Stomach (tissue), 9 donors: ENCODE results near the gene SRGN. TPM values are rescaled to one million over a fixed set of nuclear protein-coding genes. Genes with fewer than 3 reads are reported as not detected.

ENCODE experiments used
- DNase-seq, 2 donors: peaks; one replicate each; pipeline versions ENCODE4 v3.0.0 to v3.0.0-alpha.2; 2013 to 2019
- H3K27ac ChIP-seq, 5 donors: fragments of 200-600 bp in 4 of 5; sonication (generic) in 4 of 5; one replicate each; pipeline ENCODE4 v1.5.1; 2013 to 2019; ENCODE audit warnings: mild to moderate bottlenecking in 1 of 5, moderate library complexity in 1 of 5
- H3K27me3 ChIP-seq, 3 donors: fragments of 200-600 bp; sonication (generic); one replicate each; pipeline ENCODE4 v1.5.1; 2017 to 2019; ENCODE audit warnings: mixed run types in 1 of 3
- H3K36me3 ChIP-seq, 4 donors: fragments of 200-600 bp; sonication (generic); 1 replicate in 3 of 4; 2 replicates in 1 of 4; pipeline ENCODE4 v1.5.1; 2016 to 2019
- H3K4me1 ChIP-seq, 4 donors: fragments of 200-600 bp; sonication (generic); one replicate each; pipeline ENCODE4 v1.5.1; 2016 to 2019
- H3K4me3 ChIP-seq, 4 donors: fragments of 200-600 bp; sonication (generic) in 3 of 4; one replicate each; pipeline ENCODE4 v1.5.1; 2016 to 2019; ENCODE audit warnings: mild to moderate bottlenecking in 1 of 4
- H3K9me3 ChIP-seq, 4 donors: fragments of 200-600 bp; sonication (generic); one replicate each; pipeline ENCODE4 v1.5.1; 2016 to 2019
- EP300 ChIP-seq: sonication (generic); formaldehyde crosslinking; IDR thresholded peaks from one replicate; pipeline ENCODE4 v1.6.1; 2017; ENCODE audit warnings: antibody characterized with exemption
- POLR2A ChIP-seq, 4 donors: fragments of 450-650 bp; IDR thresholded peaks; one replicate each; pipeline ENCODE4 v1.6.1; 2016; ENCODE audit warnings: antibody characterized with exemption in 4 of 4, control low read depth in 2 of 4, mild to moderate bottlenecking in 1 of 4, moderate library complexity in 1 of 4
- POLR2AphosphoS5 ChIP-seq, 3 donors: sonication (generic); formaldehyde crosslinking; IDR thresholded peaks; one replicate each; pipeline ENCODE4 v1.6.1; 2016; ENCODE audit warnings: antibody characterized with exemption in 3 of 3
- WGBS, 5 donors: extraction: QIAGEN DNeasy Blood & Tissue Kit in 3 of 5; methylation state at CpG; one replicate each; pipeline versions ENCODE4 v1.1.5 to v1.1.7; 2013 to 2018; 5-methylcytosine and 5-hydroxymethylcytosine counted together
- intact Hi-C: fragments of 100-400 bp; cut with DNase I; formaldehyde crosslinking; loops from one replicate; pipeline ENCODE4 v1.15.1; 2023; ENCODE audit warnings: low total_unique reads
- polyA plus RNA-seq, 3 donors: library from polyadenylated mRNA; stranded (reverse); fragments of 200-250 nt; gene quantifications; one replicate each; pipeline ENCODE4 v1.2.3, GENCODE V29; 2013
- total RNA-seq, 5 donors: library from RNA; depleted of rRNA; stranded (reverse); fragments of >200 nt; gene quantifications; one replicate each; pipeline versions ENCODE4 v1.1.0 to v1.2.3, GENCODE V29; 2014 to 2016
- TF ChIP-seq, protein P1 (sequence below), 7 experiments: fragments of 450-650 bp in 4 of 7; fragments of 200-600 bp in 3 of 7; sonication (generic) in 3 of 7; IDR thresholded peaks; one replicate each; pipeline ENCODE4 v1.5.1; 2016 to 2019; ENCODE audit warnings: antibody characterized with exemption in 7 of 7, control low read depth in 2 of 7, mild to moderate bottlenecking in 1 of 7
- donor health status: healthy with polysubstance abuse.
- donor health status: Bipolar disorder and iron deficiency.
- donor health status: healthy.

SRGN gene
- total and polyA plus RNA-seq, 8 donors: 1.3 to 212 (median 42.9) TPM

DNA sequence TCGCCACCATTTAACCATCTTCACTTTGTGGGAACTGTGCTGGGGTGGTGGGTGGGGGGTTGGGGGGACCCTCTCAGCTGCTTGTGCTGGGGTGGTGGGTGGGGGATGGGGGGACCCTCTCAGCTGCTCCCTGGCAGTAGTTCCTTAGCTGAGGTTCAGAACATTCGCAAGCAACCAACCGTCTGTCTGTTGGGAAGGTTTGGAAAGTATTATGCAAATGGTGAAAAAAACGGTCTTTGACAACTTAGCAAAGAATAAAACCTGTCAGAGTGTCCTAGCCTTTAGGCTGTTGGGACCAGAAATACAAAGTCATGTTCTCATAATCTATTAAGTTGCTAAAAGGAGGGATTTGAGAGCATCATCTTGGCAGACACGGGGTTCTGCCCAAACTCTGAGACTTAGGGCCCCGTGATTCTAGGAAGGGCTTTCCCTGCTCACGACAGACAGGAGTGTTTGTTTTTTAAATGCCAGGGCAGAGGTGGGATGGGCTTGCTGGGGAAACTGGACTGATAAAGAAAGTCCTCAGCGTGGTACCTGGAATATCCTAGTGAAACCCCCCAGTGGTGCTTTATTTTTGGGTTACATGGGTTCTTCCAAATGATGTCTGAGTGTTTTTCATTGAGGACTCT lies 14.1 kb upstream of the SRGN start:
- Histone ChIP-seq H3K9me3 (no peaks in the 10 kb centered on the region), H3K4me1 (peaks cover 0 to 7% (median 0%) of the 10 kb centered on the region in 4 donors), H3K4me3 (no peak overlapping the region), H3K27ac (no peak overlapping the region), H3K36me3 (no peaks in the 10 kb centered on the region), H3K27me3 (no peaks in the 10 kb centered on the region)
- no peak for TF ChIP-seq POLR2A (IDR thresholded peaks at IDR 0.05)
- TF ChIP-seq, protein P1, sequence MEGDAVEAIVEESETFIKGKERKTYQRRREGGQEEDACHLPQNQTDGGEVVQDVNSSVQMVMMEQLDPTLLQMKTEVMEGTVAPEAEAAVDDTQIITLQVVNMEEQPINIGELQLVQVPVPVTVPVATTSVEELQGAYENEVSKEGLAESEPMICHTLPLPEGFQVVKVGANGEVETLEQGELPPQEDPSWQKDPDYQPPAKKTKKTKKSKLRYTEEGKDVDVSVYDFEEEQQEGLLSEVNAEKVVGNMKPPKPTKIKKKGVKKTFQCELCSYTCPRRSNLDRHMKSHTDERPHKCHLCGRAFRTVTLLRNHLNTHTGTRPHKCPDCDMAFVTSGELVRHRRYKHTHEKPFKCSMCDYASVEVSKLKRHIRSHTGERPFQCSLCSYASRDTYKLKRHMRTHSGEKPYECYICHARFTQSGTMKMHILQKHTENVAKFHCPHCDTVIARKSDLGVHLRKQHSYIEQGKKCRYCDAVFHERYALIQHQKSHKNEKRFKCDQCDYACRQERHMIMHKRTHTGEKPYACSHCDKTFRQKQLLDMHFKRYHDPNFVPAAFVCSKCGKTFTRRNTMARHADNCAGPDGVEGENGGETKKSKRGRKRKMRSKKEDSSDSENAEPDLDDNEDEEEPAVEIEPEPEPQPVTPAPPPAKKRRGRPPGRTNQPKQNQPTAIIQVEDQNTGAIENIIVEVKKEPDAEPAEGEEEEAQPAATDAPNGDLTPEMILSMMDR (IDR thresholded peaks at IDR 0.05): no peak
- no peak for TF ChIP-seq POLR2AphosphoS5 (IDR thresholded peaks at IDR 0.05)
- TF ChIP-seq EP300: no peak
- intact Hi-C loops: no loop called here
- 54 to 66% (median 56%) methylated on average over 8 of the region's 8 CpGs for WGBS, 5 donors
- DNase-seq: no peak

GRCh38 chr10:69074532-69074931 lies 13.4 kb upstream of the SRGN start:
- no peaks in the 10 kb centered on the region for H3K36me3 ChIP-seq
- no peak overlapping the region for H3K4me3 ChIP-seq
- H3K4me1 ChIP-seq: peaks cover 0 to 7% (median 0%) of the 10 kb centered on the region in 4 donors
- intact Hi-C loops: no loop called here
- no peak overlapping the region for H3K27ac ChIP-seq
- no peaks in the 10 kb centered on the region for H3K27me3 ChIP-seq
- WGBS, 5 donors: 87 to 94% (median 91%) methylated on average over 4 of the region's 4 CpGs
- H3K9me3 ChIP-seq: no peaks in the 10 kb centered on the region
- no peak for DNase-seq
- no peak for TF ChIP-seq EP300
- TF ChIP-seq POLR2AphosphoS5 (IDR thresholded peaks at IDR 0.05): no peak
- TF ChIP-seq, protein P1 (IDR thresholded peaks at IDR 0.05): no peak
- TF ChIP-seq POLR2A (IDR thresholded peaks at IDR 0.05): no peak

- no peak for DNase-seq
- Histone ChIP-seq H3K9me3 (no peaks in the 10 kb centered on the region), H3K36me3 (no peaks in the 10 kb centered on the region), H3K4me3 (no peak overlapping the region), H3K4me1 (peaks cover 0 to 7% (median 0%) of the 10 kb centered on the region in 4 donors), H3K27me3 (no peaks in the 10 kb centered on the region), H3K27ac (no peak overlapping the region)
- intact Hi-C loops: no loop called here
- TF ChIP-seq POLR2A (IDR thresholded peaks at IDR 0.05): no peak
- no peak for TF ChIP-seq POLR2AphosphoS5 (IDR thresholded peaks at IDR 0.05)
- TF ChIP-seq, protein P1 (IDR thresholded peaks at IDR 0.05): no peak
- no peak for TF ChIP-seq EP300
- WGBS, 5 donors: 79 to 88% (median 83%) methylated on average over 4 of the region's 4 CpGs
These were observed 12.5 kb upstream of the SRGN start for GRCh38 chr10:69075431-69075830.

GRCh38 chr10:69078311-69078710 lies 9.6 kb upstream of the SRGN start:
- H3K27ac ChIP-seq: no peak overlapping the region
- no peak overlapping the region for H3K4me3 ChIP-seq
- intact Hi-C loops: no loop called here
- no peaks in the 10 kb centered on the region for H3K27me3 ChIP-seq
- H3K9me3 ChIP-seq: no peaks in the 10 kb centered on the region
- TF ChIP-seq, protein P1 (IDR thresholded peaks at IDR 0.05): no peak
- TF ChIP-seq EP300: no peak
- TF ChIP-seq POLR2AphosphoS5 (IDR thresholded peaks at IDR 0.05): no peak
- TF ChIP-seq POLR2A (IDR thresholded peaks at IDR 0.05): no peak
- no peak for DNase-seq
- WGBS, 5 donors: 28 to 75% (median 68%) methylated on average over 2 of the region's 2 CpGs
- peaks cover 0 to 7% (median 0%) of the 10 kb centered on the region in 4 donors for H3K4me1 ChIP-seq
- no peaks in the 10 kb centered on the region for H3K36me3 ChIP-seq
